KMS-11 (cell line): Measurements from ENCODE around the gene ARHGEF1.

ENCODE experiments used
- H2AFZ ChIP-seq: fragments of 200-600 bp; sonication (generic); 2 replicates; pipeline ENCODE4 v1.6.1; 2016; ENCODE audit warnings: antibody characterized with exemption, mixed run types, low read depth
- H3K27ac ChIP-seq: fragments of 200-600 bp; sonication (generic); 2 replicates; pipeline ENCODE4 v1.6.1; 2016; ENCODE audit warnings: mild to moderate bottlenecking, mixed run types
- H3K27me3 ChIP-seq: fragments of 200-600 bp; sonication (generic); 2 replicates; pipeline ENCODE4 v1.6.1; 2017; ENCODE audit warnings: mild to moderate bottlenecking, low read depth, mixed run types, moderate library complexity; ENCODE audit not compliant: insufficient read depth
- H3K36me3 ChIP-seq: fragments of 200-600 bp; sonication (generic); 2 replicates; pipeline ENCODE4 v1.6.1; 2017; ENCODE audit warnings: mild to moderate bottlenecking, mixed run types; ENCODE audit not compliant: insufficient read depth
- H3K4me1 ChIP-seq: fragments of 200-600 bp; sonication (generic); 2 replicates; pipeline ENCODE4 v1.6.1; 2016; ENCODE audit warnings: mild to moderate bottlenecking, low read depth, mixed run types; ENCODE audit not compliant: poor library complexity, severe bottlenecking
- H3K4me2 ChIP-seq: fragments of 200-600 bp; sonication (generic); 2 replicates; pipeline ENCODE4 v1.7.0; 2016; ENCODE audit warnings: mild to moderate bottlenecking, mixed run types
- H3K4me3 ChIP-seq: fragments of 200-600 bp; sonication (generic); IDR thresholded peaks from 2 replicates; pipeline ENCODE4 v1.6.1; 2017; ENCODE audit warnings: low read depth, low read length, mixed read lengths; ENCODE audit not compliant: insufficient read depth
- H3K79me2 ChIP-seq: fragments of 200-600 bp; sonication (generic); 2 replicates; pipeline ENCODE4 v1.6.1; 2016; ENCODE audit warnings: low read depth, mixed run types; ENCODE audit not compliant: insufficient read depth
- H3K9ac ChIP-seq: fragments of 200-600 bp; sonication (generic); 2 replicates; pipeline ENCODE4 v1.6.1; 2016; ENCODE audit warnings: mild to moderate bottlenecking, mixed run types
- H4K20me1 ChIP-seq: fragments of 200-600 bp; sonication (generic); 2 replicates; pipeline ENCODE4 v1.6.1; 2016; ENCODE audit warnings: mild to moderate bottlenecking, mixed run types; ENCODE audit not compliant: insufficient read depth
- CTCF ChIP-seq: fragments of 200-600 bp; sonication (generic); conservative IDR thresholded peaks from 2 replicates; pipeline ENCODE4 v1.6.1; 2017; ENCODE audit warnings: low read depth, mild to moderate bottlenecking, antibody characterized with exemption, low read length, moderate library complexity, mixed read lengths

The ARHGEF1 gene

DNA sequence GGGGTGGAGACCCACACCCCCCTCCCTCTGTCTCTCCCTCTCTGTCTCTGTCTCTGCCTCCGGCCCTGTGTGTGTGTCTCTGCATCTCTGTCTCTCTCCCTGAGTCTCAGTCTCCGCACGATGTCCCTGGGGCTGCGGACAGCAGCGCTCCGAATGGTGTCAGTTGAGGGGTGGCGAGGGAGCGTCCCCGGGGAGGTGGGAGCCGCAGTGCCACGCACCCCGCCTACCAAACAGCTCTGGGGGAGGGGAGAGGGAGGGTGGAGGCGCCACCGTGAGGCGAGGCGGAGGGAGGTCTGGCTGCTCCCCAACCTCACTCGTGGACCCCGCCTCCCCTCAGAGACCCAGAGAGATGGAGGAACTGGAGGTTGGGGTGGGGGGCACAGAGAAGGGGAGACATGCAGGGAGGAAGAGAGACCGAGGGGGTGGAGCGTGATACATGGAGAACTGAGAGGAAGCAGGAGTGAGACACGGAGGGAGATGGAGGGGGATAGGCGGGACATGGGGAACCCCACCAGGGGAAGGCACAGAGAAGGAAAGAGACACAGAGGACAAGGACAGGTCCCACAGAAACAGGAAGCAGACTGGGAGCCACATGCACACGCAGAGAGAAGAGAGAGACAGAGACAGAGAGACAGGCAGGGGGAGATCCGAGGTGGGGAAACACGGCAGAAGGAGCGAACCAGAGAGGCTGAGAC is 38.0 kb downstream of the ARHGEF1 start:
- H3K4me3 ChIP-seq, result no peak overlapping the region
- H3K4me1 ChIP-seq, result no peaks in the 10 kb centered on the region
- H4K20me1 ChIP-seq, result no peaks in the 10 kb centered on the region
- H3K36me3 ChIP-seq, result no peaks in the 10 kb centered on the region
- H3K9ac ChIP-seq, result no peak overlapping the region
- H3K4me2 ChIP-seq, result no peak overlapping the region
- no peak overlapping the region for H3K27ac ChIP-seq
- peaks cover 67% of the 10 kb centered on the region for H3K27me3 ChIP-seq
- no peaks in the 10 kb centered on the region for H3K79me2 ChIP-seq
- no peak overlapping the region for H2AFZ ChIP-seq
- TF ChIP-seq CTCF, result no peak

- no peak overlapping the region for H2AFZ ChIP-seq
- no peak for TF ChIP-seq CTCF
- no peaks in the 10 kb centered on the region for H4K20me1 ChIP-seq
- no peaks in the 10 kb centered on the region for H3K36me3 ChIP-seq
- H3K27ac ChIP-seq, result no peak overlapping the region
- H3K4me3 ChIP-seq, result no peak overlapping the region
- H3K4me1 ChIP-seq, result no peaks in the 10 kb centered on the region
- no peak overlapping the region for H3K4me2 ChIP-seq
- peaks cover 68% of the 10 kb centered on the region for H3K27me3 ChIP-seq
- H3K79me2 ChIP-seq, result no peaks in the 10 kb centered on the region
- H3K9ac ChIP-seq, result no peak overlapping the region
These were observed 38.9 kb downstream of the ARHGEF1 start for GRCh38 chr19:41921577-41922576.

DNA sequence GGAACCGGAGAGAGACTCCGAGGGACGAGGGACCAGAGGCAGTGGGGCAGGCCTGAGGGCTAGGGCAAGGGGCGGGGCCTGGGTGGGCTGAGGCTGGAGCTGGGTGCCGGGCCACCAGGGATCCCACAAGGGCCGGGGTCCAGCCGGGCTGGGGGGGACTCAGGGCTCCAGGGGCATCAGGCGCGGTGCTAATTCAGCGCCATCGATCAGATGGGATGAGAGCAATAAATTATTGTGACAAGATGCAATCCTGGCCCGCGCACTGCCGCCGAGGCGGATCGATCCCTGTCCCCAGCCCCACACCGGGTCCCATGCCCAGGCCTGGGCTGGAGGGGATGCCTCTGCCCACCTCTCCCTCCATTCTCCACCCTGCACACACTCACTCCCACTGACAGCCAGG is 39.6 kb downstream of the ARHGEF1 start:
- no peaks in the 10 kb centered on the region for H3K4me1 ChIP-seq
- H3K79me2 ChIP-seq, result no peaks in the 10 kb centered on the region
- peaks cover 71% of the 10 kb centered on the region for H3K27me3 ChIP-seq
- no peak overlapping the region for H3K27ac ChIP-seq
- no peak overlapping the region for H3K4me3 ChIP-seq
- H3K36me3 ChIP-seq, result no peaks in the 10 kb centered on the region
- H3K9ac ChIP-seq, result no peak overlapping the region
- H3K4me2 ChIP-seq, result no peak overlapping the region
- no peaks in the 10 kb centered on the region for H4K20me1 ChIP-seq
- TF ChIP-seq CTCF, result no peak
- H2AFZ ChIP-seq, result no peak overlapping the region

DNA sequence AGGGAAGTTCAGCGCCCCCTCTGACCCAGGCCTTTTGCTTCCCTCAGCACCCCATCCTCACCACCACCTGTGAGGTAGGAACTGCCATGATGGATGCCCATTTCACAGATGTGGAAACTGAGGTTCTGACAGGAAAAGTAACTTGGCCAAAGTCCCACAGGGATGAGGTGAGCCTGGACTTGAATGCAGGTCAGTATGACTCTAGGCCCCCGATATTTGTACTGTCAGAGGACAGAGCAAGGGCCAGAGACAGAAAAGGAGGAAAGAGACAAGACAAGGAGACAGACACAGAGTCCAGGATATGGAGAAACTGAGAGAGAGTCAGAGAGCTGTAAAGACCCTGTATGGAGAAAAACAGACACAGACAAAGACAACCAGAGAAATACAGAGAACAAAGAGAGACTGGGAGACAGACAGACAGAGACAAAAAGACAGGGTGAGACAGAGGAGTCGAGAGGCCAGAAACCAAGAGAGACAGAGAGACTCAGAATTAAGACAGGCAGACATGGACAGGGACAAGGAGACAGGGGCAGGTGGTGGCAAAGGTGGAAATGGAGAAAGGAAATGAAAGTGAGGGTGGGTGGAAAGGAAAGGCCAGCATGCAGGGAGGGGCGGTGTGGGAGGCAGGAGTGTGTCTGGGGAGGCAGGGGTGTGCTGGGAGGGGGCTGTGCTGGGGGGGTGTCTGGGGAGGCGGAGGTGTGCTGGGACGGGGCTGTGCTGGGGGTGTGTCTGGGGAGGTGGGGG is 40.2 kb downstream of the ARHGEF1 start:
- H3K27ac ChIP-seq, result no peak overlapping the region
- H3K4me1 ChIP-seq, result no peaks in the 10 kb centered on the region
- no peak overlapping the region for H3K4me2 ChIP-seq
- no peak overlapping the region for H3K4me3 ChIP-seq
- no peak overlapping the region for H2AFZ ChIP-seq
- H4K20me1 ChIP-seq, result no peaks in the 10 kb centered on the region
- H3K36me3 ChIP-seq, result no peaks in the 10 kb centered on the region
- peaks cover 76% of the 10 kb centered on the region for H3K27me3 ChIP-seq
- no peak for TF ChIP-seq CTCF
- no peak overlapping the region for H3K9ac ChIP-seq
- H3K79me2 ChIP-seq, result no peaks in the 10 kb centered on the region
